HTR-8/SVneo (cell line): ENCODE results near the gene RUNX1.

Experiments used
- DNase-seq: peaks from one replicate; pipeline ENCODE4 v3.0.0; 2011; ENCODE audit warnings: low spot score, mixed read lengths; ENCODE audit not compliant: insufficient read length
- FAIRE-seq: peaks from 2 replicates; lab custom pipeline; 2011; peaks lifted over from hg19 to GRCh38; lab: Jason Lieb, UNC

RUNX1 gene

DNA sequence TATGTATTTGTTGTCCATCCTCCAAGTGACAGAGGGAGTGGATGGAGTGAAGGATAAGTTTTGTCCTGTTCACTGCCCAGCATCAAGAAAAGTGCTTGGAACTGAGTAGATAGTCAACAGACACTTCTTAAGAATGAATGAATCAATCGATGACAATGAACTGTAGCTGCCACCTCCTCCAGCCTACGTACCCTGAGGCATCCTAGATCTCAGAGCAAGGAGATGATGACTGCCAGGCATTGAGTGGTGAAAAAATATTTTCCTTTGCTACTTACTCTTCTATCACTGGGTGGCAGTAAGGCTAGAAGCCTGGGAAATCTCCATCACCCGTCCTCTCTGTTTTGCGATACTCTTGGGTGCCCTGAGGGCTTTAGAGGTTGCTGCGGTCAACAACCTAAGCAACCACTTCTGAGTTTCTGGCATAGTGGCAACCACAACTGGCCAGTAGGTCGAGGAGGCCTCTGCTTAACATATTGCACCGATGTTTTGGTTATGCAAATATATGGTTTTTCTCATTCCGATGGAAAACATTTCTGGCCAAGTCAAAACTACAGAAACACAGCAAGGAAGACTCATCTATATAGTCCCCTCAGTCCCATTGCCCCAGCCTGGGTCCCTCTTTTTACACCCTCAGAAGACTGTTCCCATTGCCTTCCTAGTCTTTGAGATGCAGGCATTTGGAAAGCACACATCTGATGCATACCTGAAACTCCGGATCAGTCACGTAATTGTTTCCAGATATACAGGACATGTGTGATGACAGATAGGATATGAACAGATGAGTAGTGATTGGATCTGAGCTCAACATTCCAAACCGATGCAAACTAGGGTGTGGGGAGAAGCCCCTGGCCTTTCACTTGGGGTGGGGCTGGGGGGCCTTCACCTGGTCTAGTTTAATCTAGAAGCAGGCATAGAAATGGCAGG is 136.8 kb downstream of the RUNX1 start:
- FAIRE-seq (peak; percentile 42), DNase-seq (peak; percentile 40)

DNA sequence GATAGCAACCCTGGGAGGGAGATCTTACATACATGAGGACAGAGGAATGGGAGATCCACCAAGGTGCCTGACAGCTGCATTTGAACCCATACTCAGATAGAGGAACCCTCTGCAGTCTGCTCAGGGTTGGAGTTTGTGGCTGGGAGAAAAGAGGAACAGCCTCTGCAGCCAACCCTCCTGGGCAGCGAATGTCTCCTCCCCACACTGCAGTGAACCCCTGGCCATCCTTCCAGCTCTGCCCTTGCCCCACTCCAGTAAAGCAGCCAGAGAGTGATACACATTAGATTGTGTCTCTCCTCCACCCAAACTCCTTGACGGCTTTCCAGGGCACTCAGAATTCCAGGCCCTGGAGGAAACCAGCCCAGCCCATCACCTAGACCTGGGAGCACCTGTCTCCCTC is 137.7 kb downstream of the RUNX1 start:
- DNase-seq = no peak
- no peak for FAIRE-seq

DNA sequence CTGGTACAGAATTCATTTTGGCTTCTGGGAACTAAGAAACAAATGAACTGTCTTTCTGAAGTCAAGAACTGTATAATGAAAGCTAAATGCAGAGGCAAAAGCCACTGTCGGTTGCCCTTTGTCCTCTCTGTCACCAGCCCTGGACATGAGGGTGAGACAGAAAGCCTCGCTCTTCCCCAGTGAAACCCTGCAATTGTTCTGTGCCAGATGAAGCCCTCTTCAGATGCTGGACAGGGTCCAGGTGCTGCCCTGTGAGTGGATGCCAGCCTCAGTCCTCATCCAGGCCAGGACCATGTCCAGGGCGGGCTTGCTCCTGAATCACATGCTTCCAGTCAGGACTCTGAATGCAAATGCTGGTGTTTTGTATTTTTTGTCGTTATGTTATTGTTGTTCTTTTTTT is 138.7 kb downstream of the RUNX1 start:
- FAIRE-seq (no peak), DNase-seq (no peak)

DNA sequence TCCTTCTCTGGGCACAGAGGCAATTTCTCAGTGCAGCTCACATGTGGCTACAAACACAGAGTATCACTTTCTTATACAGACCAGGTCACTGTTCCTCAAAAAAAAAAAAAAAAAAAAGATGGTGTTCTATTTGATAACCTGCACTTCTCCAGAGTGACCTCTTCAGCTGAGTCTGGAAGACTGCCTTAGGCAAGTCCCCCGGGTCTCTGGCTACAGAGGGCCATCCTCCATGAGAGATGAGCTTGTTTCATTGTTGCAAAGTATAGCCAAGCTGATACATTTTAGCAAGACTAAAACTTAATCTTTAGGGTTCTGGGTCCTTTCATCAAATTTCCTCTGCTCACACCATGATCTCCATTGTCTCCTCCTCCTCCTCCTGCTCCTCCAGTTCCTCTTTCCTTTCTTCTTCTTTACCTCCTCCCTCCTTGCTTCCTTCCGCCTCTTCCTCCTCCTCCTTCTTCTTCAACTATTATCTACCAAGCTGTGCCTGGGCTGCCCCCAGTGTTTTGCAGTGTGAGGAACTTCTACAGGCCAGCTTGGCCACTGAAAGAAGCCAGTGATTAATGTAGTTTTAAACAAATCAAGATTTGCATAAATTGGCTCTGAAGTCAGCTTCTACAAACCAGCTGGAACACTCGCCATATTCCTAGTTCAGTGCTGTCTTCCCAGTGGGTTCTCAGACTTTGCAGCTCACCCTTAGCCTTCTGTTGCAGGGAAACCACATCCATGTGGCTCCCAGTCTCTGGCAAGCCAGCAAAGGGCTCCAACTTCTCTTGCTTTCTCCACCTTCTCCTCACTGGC is 139.4 kb downstream of the RUNX1 start:
- DNase-seq (no peak), FAIRE-seq (no peak)

DNA sequence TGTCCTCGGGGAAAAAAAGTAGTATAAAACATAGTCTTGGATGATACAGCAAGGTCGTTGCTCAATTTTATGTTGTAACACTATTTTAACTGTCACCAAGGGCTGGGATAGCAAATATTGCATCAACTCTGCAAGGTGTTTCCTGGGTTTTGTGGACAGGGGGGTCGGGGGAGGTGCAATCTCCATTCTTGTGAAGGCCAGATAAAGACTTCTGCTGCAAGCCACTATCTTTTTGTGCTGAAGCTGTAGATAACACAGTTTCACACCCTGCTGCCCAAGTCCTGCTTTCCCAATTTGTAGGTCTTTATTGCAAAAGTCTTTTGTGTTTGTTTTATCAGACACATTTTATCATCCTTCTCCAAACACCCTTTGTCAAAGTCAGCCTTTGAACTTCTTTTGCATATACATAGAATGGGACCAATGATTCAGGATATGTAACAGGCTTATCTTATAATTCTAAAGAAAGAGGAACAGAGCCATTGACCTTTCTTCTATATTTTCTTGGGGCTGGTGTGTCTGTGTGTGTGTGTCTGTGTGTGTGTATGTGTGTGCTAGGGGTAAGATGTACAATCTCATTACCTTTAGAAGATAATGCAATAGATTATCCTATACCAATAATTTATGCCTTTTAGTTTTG is 140.6 kb downstream of the RUNX1 start:
- FAIRE-seq (no peak), DNase-seq (no peak)

DNA sequence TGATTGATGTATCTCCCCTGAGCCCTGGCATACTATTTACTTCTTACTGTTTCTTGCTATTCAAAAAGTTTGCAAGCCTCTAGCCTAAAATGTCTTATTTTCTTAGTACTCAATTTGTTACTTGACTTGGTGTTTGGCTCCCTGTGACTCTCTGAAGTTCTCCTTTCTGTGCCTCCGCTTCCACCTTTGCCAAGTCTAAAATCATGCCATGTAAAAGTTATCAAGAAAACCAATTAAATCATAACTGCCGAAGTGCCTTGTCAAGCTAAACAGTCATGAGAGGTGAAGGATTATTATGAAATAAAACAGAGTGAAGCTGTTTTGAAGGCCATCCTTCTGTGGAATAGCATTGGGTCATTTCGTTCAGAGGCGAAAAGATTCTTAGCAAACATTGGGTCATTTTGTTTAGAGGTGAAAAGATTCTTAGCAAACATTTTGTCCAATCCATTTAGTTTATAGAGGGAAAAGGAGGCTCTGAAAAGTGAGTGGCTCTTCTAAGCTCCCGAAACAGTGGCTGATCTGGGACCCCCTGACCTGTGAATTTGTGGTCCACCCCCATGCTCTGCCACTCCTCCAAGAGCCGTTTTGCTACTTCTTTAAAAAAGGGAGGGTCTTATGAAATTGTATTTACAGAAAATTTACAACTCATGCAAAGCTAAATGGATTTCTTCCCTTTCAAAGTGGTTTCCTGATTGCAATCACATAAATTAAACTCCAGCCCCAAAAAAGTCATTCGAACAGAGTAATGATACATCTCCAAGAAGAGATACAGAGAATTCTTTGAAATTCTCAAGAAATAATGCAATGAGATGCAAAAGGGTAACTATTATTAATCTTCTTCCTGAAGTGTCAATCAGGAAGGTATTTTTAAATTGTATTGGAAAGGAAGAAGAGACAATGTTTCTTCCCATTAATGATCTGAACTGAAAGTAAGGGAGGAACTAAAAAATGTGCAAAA is 141.4 kb downstream of the RUNX1 start:
- FAIRE-seq (no peak), DNase-seq (no peak)

GRCh38 chr21:34906401-34906800 is 142.7 kb downstream of the RUNX1 start:
- DNase-seq = no peak
- no peak for FAIRE-seq

DNA sequence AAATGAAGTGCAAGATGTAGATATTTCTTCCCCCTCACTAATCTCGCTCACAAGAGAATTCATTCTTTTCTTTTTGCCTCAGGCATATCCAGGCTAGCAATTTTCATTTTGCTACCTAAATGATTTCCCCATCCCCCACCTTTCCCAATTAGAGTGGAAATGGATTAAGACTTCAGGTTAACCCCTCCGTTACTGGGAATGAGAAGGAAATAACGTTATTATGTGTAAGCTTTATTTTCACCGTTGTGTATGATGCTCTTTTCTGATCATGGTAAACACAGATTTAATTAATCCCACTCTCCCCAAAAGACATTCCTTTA is 143.9 kb downstream of the RUNX1 start:
- no peak for FAIRE-seq

GRCh38 chr21:34904526-34905217 is 144.4 kb downstream of the RUNX1 start:
- FAIRE-seq = no peak

More for the DNA sequence above, 143.9 kb downstream of the RUNX1 start:
- no peak for DNase-seq

DNA sequence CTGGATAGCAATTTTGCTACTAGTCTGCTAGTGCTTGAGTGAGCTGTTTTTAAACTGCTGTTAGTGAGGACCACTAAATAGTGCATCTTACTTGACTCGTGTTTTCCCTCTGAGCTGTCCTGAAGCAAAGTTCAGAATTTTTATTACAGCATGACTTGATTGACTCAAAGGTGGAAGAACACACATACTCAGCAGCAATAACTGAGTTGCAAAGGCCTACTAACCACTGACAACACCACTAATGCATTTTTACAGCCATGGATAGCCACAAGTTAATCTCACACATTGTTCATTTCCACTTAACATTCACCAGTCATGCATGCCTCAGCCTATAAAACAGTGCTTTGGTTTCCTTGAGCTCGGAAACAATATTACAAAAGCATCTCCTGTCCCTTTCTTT is 148.7 kb downstream of the RUNX1 start:
- peak; percentile 55 for FAIRE-seq

More at GRCh38 chr21:34904526-34905217, 144.4 kb downstream of the RUNX1 start:
- no peak for DNase-seq

GRCh38 chr21:34899760-34900159 is 149.3 kb downstream of the RUNX1 start:
- FAIRE-seq (no peak), DNase-seq (no peak)

More for the DNA sequence above, 148.7 kb downstream of the RUNX1 start:
- DNase-seq = no peak

DNA sequence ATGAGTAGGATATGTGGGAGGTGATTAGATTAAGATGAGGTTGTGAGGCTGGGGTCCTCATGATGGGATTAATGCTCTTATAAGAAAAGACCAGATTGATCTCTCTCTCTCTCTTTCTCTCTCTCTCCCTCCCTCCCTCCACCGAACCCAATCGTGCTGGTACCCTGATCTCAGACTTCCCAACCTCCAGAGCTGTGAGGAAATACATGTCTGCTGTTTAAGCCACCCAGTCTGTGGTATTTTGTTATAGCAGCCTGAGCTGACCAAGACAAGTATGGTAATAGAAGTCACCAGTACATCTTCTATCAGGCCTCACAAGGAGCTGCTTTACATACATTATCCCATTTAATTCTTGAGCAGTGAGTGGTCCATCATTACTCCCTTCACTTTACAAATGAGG is 149.8 kb downstream of the RUNX1 start:
- FAIRE-seq (no peak), DNase-seq (no peak)

DNA sequence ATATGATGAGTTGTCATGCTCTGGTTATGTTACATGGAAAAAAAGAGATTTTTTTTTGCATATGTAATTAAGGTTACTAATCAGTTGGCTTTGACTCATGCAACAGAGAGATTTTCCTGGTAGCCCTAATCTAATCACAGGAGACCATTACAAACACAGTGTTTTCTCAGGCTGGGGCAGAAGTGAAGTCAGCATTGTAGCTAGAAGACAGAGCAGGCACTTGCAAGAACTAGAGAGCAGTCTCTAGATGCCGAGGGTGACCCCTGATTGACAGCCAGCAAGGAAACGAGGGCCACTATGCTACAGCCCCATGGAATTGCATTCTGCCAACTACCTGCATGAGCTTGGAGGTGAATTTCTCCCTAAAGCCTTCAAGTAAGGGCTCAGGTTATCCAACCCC is 151.3 kb downstream of the RUNX1 start:
- no peak for DNase-seq
- no peak for FAIRE-seq

- FAIRE-seq = no peak
- DNase-seq = no peak
Observed at GRCh38 chr21:34894401-34894800, 154.7 kb downstream of the RUNX1 start.

DNA sequence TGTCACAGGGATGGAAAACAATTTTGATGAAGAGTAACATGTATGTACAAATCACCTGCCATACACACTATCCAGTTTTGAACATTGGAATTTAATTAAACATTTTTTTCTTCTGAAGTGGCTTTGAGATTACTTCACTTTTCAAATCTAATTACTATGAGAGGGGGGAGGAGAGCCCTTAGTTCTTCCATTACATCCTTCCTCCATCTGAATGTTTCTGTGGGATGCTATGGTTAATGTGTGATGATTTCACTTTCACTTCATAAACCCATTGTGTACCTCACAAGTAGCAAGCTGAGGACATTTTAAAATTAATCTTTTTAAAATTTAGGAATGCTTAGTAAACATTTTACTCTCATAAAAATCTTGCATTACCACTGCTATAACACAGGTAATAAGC is 156.9 kb downstream of the RUNX1 start:
- DNase-seq (no peak), FAIRE-seq (no peak)

- FAIRE-seq (no peak), DNase-seq (no peak)
Observed at GRCh38 chr21:34891613-34891943, 157.5 kb downstream of the RUNX1 start.

DNA sequence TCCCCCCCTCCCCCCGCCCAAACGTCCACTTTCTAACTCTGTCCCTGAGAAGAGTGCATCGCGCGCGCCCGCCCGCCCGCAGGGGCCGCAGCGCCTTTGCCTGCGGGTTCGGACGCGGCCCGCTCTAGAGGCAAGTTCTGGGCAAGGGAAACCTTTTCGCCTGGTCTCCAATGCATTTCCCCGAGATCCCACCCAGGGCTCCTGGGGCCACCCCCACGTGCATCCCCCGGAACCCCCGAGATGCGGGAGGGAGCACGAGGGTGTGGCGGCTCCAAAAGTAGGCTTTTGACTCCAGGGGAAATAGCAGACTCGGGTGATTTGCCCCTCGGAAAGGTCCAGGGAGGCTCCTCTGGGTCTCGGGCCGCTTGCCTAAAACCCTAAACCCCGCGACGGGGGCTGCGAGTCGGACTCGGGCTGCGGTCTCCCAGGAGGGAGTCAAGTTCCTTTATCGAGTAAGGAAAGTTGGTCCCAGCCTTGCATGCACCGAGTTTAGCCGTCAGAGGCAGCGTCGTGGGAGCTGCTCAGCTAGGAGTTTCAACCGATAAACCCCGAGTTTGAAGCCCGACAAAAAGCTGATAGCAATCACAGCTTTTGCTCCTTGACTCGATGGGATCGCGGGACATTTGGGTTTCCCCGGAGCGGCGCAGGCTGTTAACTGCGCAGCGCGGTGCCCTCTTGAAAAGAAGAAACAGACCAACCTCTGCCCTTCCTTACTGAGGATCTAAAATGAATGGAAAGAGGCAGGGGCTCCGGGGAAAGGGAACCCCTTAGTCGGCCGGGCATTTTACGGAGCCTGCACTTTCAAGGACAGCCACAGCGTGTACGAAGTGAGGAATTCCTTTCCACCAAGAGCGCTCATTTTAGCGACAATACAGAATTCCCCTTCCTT is 158.1 kb downstream of the RUNX1 start:
- DNase-seq (no peak), FAIRE-seq (no peak)

GRCh38 chr21:34890470-34890723 is 158.7 kb downstream of the RUNX1 start:
- FAIRE-seq (no peak), DNase-seq (no peak)
